ENCODE data around the gene TMEM176A.

Gene TMEM176A

DNA sequence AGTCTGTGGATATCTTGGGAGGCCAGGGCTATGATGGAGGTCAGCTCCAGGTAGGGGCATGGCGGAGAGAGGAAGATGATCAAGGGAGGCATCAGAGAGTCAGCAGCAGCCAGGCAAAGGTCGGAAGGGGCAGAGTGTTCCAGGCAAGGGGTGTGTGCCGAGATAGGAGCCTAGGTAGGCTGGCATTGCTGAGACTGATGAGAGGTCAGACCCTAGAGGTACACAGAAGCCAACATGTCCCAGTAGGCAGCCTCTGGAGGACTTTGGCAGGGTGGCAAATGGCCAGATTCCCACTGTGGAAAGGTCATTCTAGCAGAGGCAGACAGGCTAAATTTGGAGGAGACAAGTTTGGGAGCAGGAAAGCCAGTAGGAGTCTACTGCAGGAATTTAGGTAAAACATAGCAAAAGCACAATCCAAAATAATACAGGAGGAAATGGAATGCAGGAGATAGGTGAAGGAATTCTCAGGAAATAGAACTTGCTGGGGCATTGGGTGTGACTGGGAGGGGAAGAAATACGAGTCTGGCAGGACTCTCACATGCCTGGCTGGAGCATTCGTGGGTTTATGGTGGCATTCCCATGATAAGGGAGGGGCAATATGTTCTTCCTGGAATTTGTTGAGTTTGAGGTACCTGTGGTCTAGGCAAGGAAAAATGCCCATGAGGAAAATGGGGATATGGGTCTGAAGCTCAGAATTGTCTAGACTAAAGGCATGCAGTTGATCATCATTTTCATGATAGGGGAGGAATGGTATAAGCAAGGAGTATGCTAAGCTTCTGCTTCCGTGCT lies 25.7 kb downstream of the TMEM176A start (continued):
- TF ChIP-seq, protein P1, sequence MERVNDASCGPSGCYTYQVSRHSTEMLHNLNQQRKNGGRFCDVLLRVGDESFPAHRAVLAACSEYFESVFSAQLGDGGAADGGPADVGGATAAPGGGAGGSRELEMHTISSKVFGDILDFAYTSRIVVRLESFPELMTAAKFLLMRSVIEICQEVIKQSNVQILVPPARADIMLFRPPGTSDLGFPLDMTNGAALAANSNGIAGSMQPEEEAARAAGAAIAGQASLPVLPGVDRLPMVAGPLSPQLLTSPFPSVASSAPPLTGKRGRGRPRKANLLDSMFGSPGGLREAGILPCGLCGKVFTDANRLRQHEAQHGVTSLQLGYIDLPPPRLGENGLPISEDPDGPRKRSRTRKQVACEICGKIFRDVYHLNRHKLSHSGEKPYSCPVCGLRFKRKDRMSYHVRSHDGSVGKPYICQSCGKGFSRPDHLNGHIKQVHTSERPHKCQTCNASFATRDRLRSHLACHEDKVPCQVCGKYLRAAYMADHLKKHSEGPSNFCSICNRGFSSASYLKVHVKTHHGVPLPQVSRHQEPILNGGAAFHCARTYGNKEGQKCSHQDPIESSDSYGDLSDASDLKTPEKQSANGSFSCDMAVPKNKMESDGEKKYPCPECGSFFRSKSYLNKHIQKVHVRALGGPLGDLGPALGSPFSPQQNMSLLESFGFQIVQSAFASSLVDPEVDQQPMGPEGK (CRISPR knock-in tag; IDR thresholded peaks at IDR 0.05; ENCODE audit: borderline replicate concordance) = no peak
- TF ChIP-seq, protein P2, sequence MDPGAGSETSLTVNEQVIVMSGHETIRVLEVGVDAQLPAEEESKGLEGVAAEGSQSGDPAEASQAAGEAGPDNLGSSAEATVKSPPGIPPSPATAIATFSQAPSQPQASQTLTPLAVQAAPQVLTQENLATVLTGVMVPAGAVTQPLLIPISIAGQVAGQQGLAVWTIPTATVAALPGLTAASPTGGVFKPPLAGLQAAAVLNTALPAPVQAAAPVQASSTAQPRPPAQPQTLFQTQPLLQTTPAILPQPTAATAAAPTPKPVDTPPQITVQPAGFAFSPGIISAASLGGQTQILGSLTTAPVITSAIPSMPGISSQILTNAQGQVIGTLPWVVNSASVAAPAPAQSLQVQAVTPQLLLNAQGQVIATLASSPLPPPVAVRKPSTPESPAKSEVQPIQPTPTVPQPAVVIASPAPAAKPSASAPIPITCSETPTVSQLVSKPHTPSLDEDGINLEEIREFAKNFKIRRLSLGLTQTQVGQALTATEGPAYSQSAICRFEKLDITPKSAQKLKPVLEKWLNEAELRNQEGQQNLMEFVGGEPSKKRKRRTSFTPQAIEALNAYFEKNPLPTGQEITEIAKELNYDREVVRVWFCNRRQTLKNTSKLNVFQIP (CRISPR knock-in tag; IDR thresholded peaks at IDR 0.05; ENCODE audit: borderline replicate concordance, low read depth) = no peak

DNA sequence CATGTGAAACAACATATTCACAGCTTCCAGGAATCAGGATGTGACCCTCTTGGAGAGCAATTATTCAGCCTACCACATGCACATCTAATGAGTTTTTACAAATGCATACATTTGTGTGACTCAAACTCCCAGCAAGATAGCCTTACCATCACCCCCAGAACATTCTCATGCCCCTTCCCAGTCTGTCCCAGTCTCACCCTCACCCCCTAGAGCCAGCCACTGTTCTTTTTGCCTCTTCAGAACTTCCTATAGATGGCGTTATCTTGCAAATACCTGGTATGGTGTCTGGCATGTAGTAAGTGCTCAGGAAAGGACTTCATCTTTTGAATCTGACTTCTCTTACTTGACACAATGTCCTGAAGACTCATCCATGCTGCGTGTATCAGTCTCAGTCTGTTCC lies 27.8 kb downstream of the TMEM176A start:
- no peak for ATAC-seq

DNA sequence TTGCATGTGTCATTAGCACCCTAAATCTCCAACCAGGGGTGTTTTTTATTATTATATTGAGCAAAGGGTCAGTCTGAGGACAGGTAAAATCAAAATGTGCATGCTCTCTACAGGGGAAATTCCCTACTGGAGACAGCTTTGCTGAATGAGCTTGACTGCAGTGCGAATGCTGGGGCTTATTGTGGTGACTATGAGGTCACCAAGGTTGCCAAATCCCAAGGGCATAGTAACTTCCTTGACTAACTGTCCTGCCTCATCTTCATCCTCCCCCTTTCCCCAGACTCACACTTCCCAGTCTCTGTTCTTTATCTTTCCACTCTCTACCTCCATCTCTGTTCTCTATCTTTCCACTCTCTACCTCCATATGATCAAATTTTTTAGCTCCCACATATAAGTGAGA lies 28.9 kb downstream of the TMEM176A start:
- TF ChIP-seq ARNTL (CRISPR knock-in tag; IDR thresholded peaks at IDR 0.05; ENCODE audit: borderline replicate concordance, low read depth) = no peak
- no peak for TF ChIP-seq PPARA (CRISPR knock-in tag; IDR thresholded peaks at IDR 0.05; ENCODE audit: borderline replicate concordance)
- TF ChIP-seq, protein P3, sequence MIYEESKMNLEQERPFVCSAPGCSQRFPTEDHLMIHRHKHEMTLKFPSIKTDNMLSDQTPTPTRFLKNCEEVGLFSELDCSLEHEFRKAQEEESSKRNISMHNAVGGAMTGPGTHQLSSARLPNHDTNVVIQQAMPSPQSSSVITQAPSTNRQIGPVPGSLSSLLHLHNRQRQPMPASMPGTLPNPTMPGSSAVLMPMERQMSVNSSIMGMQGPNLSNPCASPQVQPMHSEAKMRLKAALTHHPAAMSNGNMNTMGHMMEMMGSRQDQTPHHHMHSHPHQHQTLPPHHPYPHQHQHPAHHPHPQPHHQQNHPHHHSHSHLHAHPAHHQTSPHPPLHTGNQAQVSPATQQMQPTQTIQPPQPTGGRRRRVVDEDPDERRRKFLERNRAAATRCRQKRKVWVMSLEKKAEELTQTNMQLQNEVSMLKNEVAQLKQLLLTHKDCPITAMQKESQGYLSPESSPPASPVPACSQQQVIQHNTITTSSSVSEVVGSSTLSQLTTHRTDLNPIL (CRISPR knock-in tag; IDR thresholded peaks at IDR 0.05; ENCODE audit: low read depth) = no peak
- TF ChIP-seq, protein P4, sequence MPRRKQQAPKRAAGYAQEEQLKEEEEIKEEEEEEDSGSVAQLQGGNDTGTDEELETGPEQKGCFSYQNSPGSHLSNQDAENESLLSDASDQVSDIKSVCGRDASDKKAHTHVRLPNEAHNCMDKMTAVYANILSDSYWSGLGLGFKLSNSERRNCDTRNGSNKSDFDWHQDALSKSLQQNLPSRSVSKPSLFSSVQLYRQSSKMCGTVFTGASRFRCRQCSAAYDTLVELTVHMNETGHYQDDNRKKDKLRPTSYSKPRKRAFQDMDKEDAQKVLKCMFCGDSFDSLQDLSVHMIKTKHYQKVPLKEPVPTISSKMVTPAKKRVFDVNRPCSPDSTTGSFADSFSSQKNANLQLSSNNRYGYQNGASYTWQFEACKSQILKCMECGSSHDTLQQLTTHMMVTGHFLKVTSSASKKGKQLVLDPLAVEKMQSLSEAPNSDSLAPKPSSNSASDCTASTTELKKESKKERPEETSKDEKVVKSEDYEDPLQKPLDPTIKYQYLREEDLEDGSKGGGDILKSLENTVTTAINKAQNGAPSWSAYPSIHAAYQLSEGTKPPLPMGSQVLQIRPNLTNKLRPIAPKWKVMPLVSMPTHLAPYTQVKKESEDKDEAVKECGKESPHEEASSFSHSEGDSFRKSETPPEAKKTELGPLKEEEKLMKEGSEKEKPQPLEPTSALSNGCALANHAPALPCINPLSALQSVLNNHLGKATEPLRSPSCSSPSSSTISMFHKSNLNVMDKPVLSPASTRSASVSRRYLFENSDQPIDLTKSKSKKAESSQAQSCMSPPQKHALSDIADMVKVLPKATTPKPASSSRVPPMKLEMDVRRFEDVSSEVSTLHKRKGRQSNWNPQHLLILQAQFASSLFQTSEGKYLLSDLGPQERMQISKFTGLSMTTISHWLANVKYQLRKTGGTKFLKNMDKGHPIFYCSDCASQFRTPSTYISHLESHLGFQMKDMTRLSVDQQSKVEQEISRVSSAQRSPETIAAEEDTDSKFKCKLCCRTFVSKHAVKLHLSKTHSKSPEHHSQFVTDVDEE (CRISPR knock-in tag; IDR thresholded peaks at IDR 0.05) = no peak
- TF ChIP-seq, protein P2 (CRISPR knock-in tag; IDR thresholded peaks at IDR 0.05; ENCODE audit: borderline replicate concordance, low read depth) = no peak
- TF ChIP-seq TOX (CRISPR knock-in tag; IDR thresholded peaks at IDR 0.05; ENCODE audit: borderline replicate concordance) = no peak
- TF ChIP-seq ZFP3 (CRISPR knock-in tag; IDR thresholded peaks at IDR 0.05) = no peak
- TF ChIP-seq TCF4 (CRISPR knock-in tag; IDR thresholded peaks at IDR 0.05; ENCODE audit: borderline replicate concordance) = no peak
- no peak for TF ChIP-seq ZNF565 (CRISPR knock-in tag; conservative IDR thresholded peaks at IDR 0.05; ENCODE audit: low read depth)
- no peak for TF ChIP-seq ZFP30 (CRISPR knock-in tag; IDR thresholded peaks at IDR 0.05)
- no peak for TF ChIP-seq ZNF70 (CRISPR knock-in tag; IDR thresholded peaks at IDR 0.05)
- TF ChIP-seq ESRRG (CRISPR knock-in tag; IDR thresholded peaks at IDR 0.05) = no peak
- TF ChIP-seq CSDC2 (CRISPR knock-in tag; IDR thresholded peaks at IDR 0.05) = no peak
- no peak for TF ChIP-seq RARB (CRISPR knock-in tag; IDR thresholded peaks at IDR 0.05)
- TF ChIP-seq ISL1 (CRISPR knock-in tag; IDR thresholded peaks at IDR 0.05) = no peak
- no peak for ATAC-seq

More for the DNA sequence above, 27.8 kb downstream of the TMEM176A start:
- TF ChIP-seq ZFP3 (CRISPR knock-in tag; IDR thresholded peaks at IDR 0.05) (no peak), ZNF565 (CRISPR knock-in tag; conservative IDR thresholded peaks at IDR 0.05; ENCODE audit: low read depth) (no peak), ZNF8 (CRISPR knock-in tag; IDR thresholded peaks at IDR 0.05) (no peak), CSDC2 (CRISPR knock-in tag; IDR thresholded peaks at IDR 0.05) (no peak), SNAI2 (CRISPR knock-in tag; IDR thresholded peaks at IDR 0.05) (no peak), ARNTL (CRISPR knock-in tag; IDR thresholded peaks at IDR 0.05; ENCODE audit: borderline replicate concordance, low read depth) (no peak), ZC3H10 (CRISPR knock-in tag; IDR thresholded peaks at IDR 0.05) (no peak)

All from SK-N-SH treated with all-trans-retinoic acid at 6 μM for 48 hours (cell line).